Stimulated activated CD8-positive, alpha-beta memory T cell treated with anti-CD3 and anti-CD28 coated beads, Interleukin-4, amount 100 ng/mL, for 48 hours (primary cell): ENCODE measurements around the gene EFCAB6.
A peak's percentile ranks its signal among the peaks of the same experiment; 100 is the strongest.

Experiments
- DNase-seq: peaks from one replicate; pipeline ENCODE4 v3.0.0-alpha.2; 2020

Gene EFCAB6

DNA sequence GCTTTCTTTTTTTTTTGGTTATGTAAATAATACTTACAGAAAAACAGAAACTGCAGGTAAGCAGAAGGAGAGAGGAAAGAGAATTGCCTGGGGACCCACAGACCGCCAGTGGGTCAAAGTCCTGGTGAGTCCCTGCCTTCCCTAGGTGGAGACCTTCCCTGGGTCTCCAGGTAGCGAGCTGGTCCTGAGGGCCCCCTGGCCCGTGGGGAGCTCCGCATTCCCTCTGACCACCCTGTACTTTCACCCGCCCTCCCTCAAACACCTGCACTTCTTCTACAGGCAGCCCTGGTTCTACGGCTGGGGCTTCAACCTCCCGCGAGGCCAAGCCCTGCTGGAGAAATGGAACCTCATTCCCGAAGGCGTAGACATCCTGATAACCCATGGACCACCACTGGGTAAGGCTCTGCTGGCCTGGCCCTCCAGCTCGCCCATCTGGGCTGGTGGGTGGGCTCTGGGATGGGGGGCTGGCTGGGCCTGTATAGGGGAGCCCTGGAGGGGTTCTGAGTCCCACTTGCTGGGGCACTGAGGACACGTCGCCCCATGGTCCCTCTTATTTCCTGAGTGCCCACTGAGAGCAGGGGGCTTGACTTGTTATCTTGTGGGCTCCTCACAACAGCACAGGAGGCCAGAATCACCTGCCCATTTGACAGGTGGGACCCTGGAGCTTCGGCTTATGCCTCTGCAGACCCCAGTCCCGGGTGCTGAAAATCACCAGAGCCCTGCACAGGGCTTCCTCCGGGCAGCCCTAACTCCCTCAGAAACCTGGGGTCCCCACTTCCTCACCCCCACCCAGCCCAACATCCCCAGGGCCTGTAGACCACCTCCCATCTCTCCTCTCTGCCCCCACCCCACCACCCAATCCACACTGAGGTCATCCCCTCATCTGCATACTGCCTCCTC lies 313.9 kb downstream of the EFCAB6 start:
- DNase-seq, result no peak

DNA sequence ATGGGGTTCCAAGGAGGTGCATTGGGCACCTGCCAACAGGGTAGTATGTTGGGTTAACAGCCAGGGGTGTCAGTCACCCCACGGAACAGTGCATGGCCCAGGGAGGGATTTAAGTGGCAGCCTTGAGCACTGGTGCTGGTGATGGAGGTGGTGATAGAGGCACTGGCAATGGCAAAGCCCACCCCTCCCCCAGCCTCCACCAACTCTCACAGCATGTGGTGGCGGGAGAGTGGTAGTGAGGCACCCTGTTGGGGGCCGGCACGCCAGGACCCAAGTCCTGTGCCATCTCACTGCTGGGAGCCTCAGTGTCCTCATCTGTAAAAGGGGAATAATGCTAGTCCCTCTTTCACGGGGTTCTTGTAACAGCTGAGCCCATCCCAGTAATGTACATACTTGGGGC lies 318.8 kb downstream of the EFCAB6 start:
- DNase-seq, result no peak

DNA sequence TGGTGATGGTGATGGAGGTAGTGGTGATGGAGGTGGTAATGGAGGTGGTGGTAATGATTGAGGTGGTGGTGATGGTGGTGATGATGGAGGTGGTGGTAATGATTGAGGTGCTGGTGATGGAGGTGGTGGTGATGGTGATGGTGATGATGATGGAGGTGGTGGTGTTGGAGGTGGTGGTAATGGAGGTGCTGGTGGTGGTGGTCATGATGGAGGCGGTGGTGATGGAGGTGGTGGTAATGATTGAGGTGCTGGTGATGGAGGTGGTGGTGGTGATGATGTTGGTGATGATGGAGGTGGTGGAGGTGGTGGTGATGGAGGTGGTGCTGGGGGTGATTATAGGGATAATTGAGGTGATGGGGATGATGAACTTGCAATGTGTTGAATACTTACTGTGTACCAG lies 320.4 kb downstream of the EFCAB6 start:
- DNase-seq, result no peak

DNA sequence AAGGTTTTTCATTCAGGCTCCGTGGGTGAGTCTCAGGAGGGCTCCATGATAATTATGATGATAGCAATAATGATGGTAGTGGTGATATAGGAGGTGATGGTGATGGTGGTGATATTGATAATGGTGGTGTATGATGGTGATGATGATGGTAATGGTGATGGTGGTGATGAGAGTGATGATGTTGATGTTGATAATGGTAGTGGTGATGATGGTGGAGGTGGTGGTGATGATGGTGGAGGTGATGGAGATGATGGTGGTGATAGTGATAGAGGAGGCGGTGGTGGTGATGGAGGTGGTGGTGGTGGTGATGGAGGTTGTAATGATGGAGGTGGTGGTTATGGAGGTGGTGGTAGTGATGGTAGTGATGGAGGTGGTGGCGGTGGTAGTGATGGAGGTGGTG lies 320.9 kb downstream of the EFCAB6 start:
- no peak for DNase-seq

DNA sequence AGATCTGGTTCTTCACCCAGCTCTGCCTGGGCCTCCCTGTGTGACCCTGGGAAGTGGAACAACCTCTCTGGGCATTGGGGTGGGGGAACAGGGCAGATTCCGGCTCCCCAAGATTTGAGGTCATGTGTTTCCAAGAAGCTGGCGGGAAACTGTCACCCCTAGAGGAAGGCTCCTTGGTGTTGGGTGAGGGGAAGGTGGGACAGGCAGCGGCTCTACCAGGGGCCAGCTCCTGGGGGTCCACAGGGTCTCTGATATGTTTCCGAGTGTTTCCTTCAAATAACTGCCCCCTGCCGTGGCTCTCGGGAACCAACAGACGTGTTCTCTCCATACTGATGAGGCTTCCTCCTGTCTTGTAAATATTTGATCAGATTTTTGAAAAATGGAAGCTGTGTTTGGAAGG lies 321.8 kb downstream of the EFCAB6 start:
- DNase-seq, result no peak

DNA sequence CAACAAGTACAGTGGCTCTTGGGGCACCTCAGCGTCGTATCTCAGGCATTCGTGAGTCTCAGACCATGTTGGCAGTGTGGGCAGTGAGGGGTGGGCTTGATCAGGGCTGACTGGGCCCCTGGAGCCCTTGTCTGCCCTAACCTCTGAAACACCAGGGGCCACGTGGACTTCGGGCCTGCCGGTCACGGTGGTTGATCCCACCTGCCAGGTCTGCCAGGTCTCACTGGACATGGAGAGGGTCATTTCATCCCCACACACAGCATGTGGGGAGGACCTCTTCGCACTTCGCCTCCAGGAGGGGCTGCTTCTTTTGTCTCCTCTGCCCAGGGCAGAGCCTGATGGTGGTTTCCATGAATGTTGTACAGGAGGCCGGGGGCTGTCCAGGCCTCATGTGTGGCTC lies 323.2 kb downstream of the EFCAB6 start:
- DNase-seq, result no peak

DNA sequence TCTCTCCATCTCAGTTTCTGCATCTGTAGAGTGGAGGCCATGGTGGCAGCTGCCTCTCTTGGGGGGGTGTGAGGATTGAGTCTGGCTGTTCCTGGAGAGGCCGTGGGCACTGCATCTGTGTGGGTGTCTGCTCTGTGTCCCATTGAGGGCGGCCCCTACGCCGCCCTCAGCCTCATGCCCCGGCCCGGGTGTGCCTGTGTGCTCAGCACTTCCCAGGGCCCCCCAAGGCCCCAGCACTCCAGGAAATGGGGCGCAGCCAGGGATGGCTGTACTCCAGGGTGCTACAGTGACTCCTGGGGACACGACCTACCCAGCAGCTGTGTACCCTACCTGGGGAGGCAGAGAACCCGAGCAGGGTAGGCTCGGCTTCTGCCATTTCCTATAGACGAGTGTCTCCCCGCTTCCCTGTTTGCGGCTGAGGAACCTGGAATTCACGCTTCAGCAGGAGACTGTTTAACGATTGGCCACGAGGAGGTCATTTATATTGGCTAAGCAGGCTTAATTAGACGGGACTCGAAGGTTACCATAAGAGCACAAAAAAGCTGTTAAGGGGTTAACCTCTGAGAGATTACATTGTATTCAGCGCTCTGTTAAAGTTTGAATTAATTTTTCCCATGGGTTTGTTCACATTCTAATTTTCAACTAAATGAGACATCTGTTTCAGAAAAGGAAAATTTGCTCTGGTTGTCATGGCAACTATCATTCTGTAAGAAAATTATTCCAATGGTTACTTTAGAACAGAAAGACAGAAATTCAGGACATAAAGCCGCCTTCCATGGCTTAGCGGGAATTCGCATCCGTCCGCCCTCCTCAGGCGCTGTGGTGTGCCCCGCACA lies 323.9 kb downstream of the EFCAB6 start:
- DNase-seq, result no peak

DNA sequence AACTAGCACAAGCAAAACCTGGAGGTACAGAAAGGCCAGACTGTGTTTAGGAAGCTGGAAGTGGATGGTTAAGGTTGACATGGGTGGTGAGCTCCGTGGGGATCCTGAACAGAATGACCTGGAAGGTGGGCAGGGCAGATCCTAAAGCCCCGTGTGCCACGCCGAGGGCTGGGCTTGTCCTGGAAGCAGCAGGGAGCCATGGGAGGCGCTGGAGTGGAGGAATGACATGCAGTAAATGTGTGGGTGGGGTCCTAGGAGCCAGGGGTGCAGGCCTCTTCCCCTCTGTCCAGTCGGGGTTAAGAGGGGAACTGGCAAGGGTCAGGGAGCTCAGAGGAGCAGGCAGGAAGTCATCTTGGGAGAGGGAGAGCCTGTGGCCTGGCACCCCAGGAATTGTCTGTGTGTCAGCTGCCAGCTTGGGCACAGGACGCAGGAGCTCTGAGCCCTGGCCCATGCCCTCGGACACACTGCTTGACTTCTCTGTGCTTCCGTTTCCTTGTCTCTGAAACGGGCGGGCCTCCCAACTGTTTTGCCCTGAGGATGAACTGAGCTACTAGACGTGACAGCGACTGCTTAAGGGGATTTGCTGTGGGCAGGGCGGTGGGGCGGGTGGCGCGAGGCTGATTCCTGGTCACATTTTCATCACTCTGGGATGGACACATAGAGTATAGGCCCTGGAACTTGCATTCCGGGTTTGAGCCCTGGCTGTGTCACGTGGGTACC lies 324.6 kb downstream of the EFCAB6 start:
- no peak for DNase-seq

DNA sequence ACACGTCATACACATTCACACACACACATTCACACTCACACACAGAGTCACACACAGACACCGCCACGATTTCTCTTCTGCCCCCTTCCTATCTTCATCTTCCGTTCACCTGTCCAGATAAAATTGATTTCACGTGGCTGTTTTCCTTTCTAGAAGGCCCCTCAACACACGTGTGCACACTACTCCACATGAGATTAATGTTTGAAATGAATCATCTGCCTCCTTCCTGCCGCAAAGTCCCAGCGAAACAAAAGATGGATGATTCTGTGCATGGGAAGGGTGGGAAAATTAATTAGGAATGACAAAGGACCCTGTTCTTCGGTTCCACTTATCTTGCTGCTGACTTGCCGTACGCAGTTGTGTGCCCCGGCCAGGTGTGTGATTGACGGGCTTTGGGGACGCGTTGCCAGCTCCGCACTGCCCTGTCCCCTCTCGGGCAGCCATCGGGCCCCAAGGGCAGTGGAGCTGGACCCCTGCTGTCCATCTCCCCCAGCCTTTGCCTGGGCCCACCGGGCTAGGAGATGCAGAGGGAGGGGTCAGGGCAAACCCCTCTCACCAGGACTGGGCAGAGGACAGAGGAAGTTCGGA lies 326.5 kb downstream of the EFCAB6 start:
- DNase-seq, result no peak

DNA sequence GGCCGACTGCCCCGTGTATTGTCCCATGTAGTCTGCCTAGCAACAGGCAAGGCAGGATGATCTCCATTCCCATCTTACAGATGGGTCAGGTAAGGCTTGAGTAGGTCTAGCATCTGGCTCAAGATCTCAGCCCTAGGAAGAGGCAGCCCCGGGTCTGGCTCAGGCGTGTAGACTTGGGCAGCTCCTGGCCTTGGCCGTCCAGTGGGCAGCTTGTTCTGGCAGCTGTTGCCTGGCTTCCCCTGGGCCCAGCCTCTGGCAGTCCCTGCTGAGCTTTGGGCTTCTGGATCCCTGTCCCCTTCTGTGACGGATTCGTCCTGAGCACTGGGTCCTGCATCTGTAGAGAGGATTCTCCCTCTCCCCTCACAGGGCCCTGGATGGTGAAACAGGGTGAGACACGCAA lies 327.9 kb downstream of the EFCAB6 start:
- no peak for DNase-seq

DNA sequence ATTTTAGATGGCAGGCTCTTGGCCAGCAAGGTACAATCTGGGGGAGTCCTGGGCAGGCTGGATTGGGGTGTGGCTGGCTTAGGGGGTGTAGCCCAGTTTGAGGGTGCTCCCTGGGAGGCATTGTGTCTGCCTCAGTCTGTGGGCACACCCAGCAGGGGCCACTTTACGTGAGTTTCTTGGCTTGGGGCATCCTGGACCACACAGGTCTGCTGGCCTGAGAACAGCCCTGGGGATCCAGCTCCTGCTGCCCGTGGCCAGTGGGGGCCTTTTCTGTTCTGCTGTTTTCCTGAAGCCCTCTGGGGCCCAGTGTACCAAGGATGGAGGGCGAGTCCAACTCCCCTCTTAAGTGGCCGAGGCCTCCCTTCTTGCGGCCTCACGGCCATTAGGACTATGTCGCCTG lies 328.4 kb downstream of the EFCAB6 start:
- no peak for DNase-seq

DNA sequence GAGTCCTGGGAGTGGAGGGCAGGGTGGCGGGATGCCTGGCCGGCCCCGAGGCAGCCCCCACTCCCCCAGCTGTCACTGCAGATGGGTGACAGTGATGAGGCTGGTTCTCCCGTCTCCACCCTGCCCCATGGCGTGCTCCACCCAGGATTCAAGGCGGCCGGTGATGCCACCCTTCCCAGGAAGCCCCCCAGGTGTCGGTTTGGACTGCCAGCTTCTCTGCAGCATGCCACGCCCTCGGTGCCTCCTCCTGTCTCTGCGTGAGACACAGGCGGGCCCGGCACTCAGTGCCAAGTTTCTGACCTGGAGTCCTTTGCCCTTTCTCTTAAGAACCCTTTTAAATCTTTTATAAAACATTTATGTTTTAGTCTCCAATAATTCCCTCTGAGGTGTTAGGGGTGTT lies 328.8 kb downstream of the EFCAB6 start:
- no peak for DNase-seq

DNA sequence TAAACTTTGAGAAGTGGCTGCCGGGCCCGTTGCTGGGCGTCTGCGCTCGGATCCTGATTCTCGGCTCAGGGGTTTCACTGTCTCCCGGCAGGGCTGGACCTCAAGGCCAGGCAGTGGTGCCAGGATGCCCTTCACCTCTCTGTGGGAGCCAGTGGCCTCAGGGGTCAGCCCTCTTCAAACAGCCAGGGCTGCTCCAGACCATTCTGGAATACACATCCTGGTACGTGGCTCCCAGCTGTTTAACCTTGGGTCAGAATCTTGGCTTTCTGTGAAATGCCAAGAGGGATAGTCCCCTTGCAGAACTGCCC lies 329.8 kb downstream of the EFCAB6 start:
- DNase-seq, result no peak

DNA sequence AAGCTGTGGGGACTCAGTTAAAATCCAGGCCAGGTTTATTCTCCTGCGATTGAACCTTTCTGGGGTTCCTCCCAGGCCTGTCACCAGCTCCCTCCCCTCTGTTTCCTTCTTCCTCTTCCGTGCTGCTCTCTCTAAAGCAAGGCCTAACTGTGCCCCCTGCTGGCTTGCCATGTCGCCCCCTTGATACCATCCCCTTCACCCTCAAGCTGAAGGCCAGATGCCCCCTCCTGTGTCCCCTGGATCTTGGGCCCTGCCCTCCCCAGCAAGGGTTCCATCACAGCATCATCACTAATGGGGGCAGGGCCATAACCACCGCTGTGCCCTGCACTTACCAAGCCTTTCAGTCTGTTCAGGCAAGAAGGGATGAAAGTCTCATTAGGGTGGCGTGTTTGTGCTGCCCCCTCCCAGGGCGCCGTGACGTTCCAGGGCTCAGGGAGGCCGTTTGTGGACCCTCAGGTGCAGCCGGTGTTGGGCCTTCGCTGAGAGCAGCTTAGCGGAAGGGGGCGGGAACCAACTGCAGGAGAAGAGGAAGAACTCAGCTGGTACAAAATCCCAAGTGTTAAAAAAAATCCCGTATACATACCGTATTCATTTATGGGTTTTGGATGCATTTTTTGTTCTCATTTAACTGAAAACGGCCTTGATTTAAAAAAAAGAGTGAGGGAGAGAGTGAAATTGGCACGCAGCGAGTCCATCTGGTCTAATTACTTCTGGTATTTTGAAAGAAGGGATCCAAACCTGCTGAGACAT lies 330.4 kb downstream of the EFCAB6 start:
- DNase-seq, result peak; percentile 36

DNA sequence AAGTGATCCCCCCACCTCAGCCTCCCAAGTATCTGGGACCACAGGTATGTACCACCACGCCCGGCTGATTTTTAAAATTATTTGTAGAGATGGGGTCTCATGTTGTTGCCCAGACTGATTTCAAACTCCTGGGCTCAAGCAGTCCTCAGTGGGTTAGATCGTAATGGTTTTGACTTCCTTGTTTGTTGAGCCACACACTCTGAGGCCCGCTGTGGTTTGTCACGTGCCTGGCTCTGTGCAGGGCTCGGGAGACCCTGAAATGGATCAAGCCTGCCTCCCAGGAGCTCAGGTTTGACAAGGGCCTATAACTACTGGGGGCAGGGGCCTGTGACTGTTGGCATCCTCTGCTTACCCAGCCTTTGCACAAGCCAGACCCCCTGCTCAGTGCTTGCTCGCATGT lies 332.1 kb downstream of the EFCAB6 start:
- DNase-seq, result no peak

DNA sequence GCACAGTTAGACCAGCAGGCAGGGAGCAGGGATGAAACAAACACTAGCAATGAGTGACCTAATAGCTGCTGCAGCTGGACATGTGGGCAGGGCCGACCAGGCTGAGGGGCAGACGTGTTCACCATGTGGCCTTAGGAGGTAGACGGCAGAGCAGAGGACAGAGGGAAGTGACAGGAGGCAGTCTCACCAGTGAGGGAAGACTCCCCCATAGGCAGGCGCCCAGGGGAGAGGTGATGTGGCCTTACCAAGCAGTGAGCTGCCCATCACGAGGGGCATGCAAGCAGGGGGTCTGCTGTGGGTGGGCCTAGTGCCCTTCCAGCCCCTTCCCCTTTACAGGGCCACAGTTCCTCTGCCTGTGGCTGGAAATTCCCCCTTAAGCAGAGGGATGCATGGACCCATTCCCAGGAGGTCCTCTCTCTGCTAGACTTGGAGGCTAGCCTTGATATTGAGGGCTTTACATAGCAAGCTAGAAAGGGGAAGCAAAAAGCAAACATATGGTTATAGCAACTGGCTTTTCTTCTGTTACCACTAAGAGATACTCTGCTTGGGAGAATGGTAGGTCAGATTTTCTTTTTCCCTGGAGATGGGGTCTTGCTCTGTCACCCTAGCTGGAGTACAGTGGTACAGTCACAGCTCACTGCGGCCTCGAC lies 332.7 kb downstream of the EFCAB6 start:
- DNase-seq, result no peak
